Posterior cingulate gyrus (tissue), 11 donors: ENCODE results near the gene BIN1.

Source experiments
- DNase-seq, 10 donors: peaks; one replicate each; pipeline versions ENCODE4 v3.0.0 to v3.0.0-alpha.2; 2020 to 2021; ENCODE audit warnings: mixed read lengths in 3 of 10
- intact Hi-C: fragments of 100-400 bp; cut with DNase I; formaldehyde crosslinking; loops from one replicate; pipeline ENCODE4 v1.15.1; 2023

Gene BIN1

GRCh38 chr2:127080938-127081755 lies 25.8 kb downstream of the BIN1 start:
- intact Hi-C loops: no loop called here
- peak in 2 of 10 donors; percentile 61 to 78 for DNase-seq

DNA sequence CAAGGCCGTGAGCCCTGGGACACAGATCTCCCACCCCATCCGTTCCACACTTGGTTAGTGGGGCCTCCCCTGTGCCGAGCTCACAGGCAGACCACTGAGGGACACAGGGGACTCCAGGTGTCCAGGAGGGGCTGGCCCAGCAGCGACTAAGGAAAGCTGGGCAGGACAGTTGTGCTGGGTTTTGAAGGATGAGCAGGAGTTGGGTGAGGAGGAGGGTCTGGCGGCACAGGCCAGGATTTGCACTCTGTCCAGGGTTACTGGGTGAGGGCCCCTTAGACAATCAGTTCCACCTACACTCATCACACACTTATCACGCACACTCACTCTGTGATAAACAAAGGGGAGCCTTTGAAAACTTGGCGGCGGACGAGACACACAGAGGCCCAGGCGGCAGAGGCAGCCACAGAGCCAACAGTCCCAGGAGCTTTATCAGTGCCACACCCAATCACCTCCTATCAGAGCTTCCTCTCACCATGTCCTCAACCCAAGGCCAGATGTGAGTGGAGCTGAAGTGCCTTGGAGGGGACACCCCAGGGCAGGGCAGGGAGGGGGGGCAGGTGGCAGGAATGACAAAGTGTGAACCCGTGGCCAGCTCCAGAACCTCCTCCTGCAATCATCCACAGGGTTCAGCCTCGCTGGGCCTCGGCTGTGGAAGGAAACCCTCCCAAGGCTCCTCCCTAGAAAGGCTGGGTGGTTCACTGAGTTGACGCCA lies 26.6 kb downstream of the BIN1 start:
- intact Hi-C loops: no loop called here
- DNase-seq: no peak

DNA sequence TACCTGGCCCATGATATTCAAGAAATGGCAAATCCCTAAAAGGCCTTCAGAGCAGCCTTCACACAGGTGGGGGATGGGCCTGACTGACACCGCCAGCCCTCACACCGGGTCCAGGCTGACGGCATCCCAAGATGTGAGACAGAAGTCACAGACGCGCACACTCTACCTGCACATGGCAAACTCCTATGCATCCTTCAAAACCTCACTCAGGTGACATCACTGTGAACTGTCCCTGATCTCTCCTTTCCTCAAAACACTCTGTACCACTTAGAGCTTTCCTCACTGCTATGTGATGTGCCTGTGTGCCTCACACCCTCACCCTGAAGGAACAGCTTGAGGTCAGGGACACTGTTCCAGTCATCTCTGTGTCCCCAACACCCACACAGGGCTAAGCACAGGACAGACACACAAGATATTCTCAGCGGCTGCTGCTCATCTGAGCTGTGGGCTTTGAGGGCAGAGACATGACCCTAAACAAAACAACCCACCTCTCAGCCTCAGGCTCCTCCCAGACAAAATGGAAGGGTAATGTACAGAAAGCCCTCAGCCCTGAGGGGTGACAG lies 27.5 kb downstream of the BIN1 start:
- intact Hi-C loops: no loop called here
- no peak for DNase-seq

- intact Hi-C loops: no loop called here
- no peak for DNase-seq
These were observed 28.2 kb downstream of the BIN1 start for GRCh38 chr2:127078666-127079270.

DNA sequence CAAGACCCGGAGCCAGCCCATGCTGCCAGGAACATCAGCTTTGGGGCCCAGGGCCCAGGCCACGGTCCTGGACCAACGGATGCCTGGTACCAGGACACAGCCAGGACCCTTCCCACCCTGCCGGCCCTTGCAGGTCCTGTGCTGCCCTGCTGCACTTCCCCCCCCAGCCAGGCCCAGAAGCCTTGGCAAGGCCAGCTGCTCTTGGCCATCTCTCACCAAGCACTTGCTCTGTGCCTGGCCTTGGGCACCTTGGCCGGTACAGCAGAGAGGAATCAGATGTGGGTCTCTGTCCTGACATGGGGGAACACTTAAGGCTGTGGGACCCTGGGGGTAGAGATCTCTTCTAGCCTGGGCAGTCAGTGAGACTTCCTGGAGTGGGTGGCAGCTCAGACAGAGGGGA lies 28.9 kb downstream of the BIN1 start:
- intact Hi-C loops: no loop called here
- no peak for DNase-seq

- DNase-seq: no peak
- intact Hi-C loops: no loop called here
These were observed 30.0 kb downstream of the BIN1 start for GRCh38 chr2:127076924-127077323.

DNA sequence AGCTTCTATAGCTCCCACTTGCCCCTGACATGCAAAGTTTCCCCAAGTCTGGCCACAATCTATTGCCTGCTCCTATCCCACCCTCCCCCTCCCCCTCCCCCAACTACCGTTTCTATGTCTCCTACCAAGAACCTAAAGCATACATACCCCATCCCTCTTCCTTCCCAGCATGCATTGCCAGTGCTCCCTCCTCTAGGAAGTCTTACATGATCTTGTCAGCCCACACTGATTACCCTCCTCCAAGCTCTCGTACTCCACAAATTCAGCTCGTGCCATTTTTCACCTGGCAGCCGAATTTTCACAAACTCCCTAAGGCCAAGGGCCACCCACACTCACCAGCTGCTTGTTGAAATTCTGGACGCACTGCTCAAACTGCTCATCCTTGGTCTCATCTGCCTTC lies 30.7 kb downstream of the BIN1 start:
- intact Hi-C loops: no loop called here
- no peak for DNase-seq

DNA sequence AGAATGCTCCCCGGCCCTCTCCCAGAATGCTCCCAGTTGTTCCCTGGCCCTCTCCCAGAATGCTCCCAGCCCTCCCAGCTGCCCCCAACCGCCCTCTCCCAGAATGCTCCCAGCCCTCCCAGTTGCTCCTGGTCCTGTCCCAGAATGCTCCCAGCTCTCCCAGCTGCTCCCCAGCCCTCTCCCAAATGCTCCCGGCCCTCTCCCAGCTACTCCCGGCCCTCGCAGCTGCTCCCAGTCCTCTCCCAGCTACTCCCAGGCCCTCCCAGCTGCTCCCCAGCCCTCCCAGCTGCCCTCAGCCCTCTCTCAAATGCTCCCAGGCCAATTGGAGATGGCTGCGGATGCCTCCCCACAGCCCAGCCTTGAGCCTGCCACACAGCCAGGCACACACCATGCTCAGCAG lies 31.1 kb downstream of the BIN1 start:
- intact Hi-C loops: no loop called here
- DNase-seq: no peak

GRCh38 chr2:127074936-127075335 lies 32.0 kb downstream of the BIN1 start:
- DNase-seq: no peak
- intact Hi-C loops: loop anchor here (5.0 kb wide), 1 partner anchor 32 kb away; the partner anchor contains the start of gene BIN1

DNA sequence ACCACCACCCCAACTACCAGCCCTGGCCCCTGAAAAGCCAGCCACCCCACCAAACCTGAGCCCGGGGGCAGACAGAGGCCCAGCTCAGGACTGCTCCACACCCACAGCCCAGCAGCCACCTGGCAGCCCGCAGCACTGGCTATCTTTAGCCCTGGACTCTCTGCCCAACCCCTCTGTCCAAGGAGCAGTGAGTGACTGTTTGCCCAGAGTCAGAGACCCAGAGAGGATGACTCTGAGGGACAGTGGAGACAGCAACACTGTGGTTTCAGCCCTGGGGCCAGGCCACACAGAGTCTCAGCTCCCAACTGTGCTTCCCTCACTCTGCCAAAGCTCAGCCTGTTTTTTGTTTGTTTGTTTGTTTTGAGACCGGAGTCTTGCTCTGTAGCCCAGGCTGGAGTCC lies 32.6 kb downstream of the BIN1 start:
- no peak for DNase-seq

GRCh38 chr2:127072970-127073369 lies 34.0 kb downstream of the BIN1 start:
- peak; percentile 81 to 99 (median 90) for DNase-seq

More for the DNA sequence above, 32.6 kb downstream of the BIN1 start:
- intact Hi-C loops: loop anchor here (5.0 kb wide), 1 partner anchor 33 kb away; the partner anchor contains the start of gene BIN1

GRCh38 chr2:127072396-127072795 lies 34.6 kb downstream of the BIN1 start:
- intact Hi-C loops: loop anchor here (5.0 kb wide), 1 partner anchor 35 kb away; the partner anchor contains the start of gene BIN1

More at GRCh38 chr2:127072970-127073369, 34.0 kb downstream of the BIN1 start:
- intact Hi-C loops: loop anchor here (5.0 kb wide), 1 partner anchor 34 kb away; the partner anchor contains the start of gene BIN1

DNA sequence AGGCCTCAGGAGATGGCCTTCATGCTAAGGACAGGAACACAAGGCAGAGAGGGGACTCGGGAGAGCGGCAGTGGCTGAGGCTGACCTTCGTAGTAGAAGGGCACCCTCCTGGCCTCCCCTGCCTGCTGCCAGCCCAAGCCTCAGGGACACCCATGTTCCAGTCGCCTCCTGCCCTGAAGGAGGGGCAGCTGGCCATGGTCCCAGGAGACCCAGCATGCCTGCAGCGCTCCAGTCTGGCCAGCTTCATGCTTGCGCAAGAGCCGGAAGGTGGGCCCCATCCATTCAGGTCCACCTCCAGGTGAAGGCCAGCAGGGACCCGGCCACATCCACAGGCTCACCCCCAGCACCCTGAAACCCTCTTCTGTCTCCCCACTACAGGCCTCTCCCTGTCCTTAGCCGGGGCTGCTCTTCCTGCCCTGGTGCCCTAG lies 35.0 kb downstream of the BIN1 start:
- intact Hi-C loops: loop anchor here (5.0 kb wide), 1 partner anchor 35 kb away; the partner anchor contains the start of gene BIN1
- no peak for DNase-seq

More at GRCh38 chr2:127072396-127072795, 34.6 kb downstream of the BIN1 start:
- DNase-seq: no peak

DNA sequence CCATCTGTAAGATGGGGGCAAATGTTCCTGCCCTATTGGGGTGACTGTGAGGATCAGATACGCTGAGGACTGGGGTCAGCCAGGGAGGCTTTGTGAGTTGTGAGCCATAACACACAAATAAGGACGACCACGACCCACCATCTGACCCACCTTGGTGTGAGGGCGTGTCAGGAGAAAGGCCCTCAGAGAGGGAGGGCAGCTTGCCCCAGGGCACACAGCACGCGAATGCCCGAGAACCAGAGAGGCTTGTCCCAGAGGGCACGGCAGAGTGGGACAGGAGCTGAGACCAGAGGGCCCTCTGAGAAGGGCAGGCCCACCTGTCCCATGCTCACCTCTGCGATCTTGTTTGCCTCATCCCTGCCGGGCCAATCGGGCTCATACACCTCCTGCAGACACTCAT lies 36.7 kb downstream of the BIN1 start:
- intact Hi-C loops: loop anchor here (5.0 kb wide), 1 partner anchor 37 kb away; the partner anchor contains the start of gene BIN1
- DNase-seq: no peak

- DNase-seq: no peak
- intact Hi-C loops: no loop called here
These were observed 37.4 kb downstream of the BIN1 start for GRCh38 chr2:127069536-127069935.

DNA sequence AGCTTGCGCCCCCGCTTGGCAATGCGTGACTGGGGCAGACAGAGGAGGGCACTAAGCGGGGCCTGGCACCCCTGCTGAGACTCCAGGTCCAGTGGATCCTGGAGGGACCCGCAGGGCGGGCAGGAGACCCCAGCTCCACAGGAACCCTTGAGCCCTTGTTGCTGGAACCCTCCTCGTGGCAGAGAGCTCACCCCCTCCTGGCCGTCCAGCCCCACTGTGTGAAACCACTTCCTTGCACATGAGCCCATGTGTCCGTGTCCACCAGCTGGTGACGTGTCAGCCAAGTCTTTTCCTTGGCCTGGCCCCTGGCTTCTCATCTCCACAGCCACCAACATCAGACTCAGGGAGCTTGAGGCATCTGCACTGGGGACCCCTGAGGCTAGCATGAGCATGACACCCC lies 38.0 kb downstream of the BIN1 start:
- intact Hi-C loops: no loop called here
- no peak for DNase-seq

GRCh38 chr2:127068351-127068741 lies 38.6 kb downstream of the BIN1 start:
- DNase-seq: no peak
- intact Hi-C loops: loop anchor here (1.0 kb wide), 1 partner anchor 106 kb away; no protein-coding TSS in a partner anchor

GRCh38 chr2:127067620-127068350 lies 39.2 kb downstream of the BIN1 start:
- intact Hi-C loops: loop anchor here (1.0 kb wide), 1 partner anchor 107 kb away; no protein-coding TSS in a partner anchor
- peak; percentile 65 to 96 (median 80) for DNase-seq

DNA sequence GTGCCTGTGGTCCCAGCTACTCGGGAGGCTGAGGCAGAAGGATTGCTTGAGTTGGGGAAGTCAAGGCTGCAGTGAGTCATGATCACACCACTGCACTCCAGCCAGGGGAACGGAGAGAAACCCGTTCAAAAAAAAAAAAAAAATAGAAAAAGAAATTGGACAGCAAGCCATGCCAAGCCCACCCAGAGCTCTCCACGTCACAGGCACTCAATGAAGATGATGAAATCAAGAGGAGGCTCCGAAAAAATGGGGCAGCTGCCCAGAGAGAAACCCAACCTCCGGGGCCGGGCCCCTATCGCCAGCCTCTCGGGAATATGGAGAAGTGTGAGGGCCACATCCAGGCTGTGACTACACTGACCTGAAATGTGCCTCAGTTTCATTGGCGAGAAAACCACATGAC lies 40.0 kb downstream of the BIN1 start:
- no peak for DNase-seq
- intact Hi-C loops: no loop called here

DNA sequence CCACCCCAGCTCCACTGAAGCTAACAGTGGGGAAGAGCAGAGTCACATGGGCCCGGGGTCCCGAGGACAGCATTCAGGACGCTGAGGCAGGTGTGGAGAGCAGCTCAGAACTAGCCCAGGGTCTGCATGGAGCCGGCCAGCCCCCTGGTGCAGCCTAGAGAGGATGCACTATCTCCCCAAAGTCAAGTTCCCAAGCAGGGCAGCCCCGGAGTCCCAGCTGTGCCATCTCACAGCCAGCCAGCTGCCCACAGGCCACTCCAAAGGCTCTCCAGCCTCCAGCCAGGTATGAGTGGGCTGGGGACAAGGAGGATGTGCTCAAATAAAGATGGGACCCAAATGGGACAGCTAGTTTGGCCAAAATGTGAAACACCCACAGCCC lies 41.0 kb downstream of the BIN1 start:
- intact Hi-C loops: no loop called here
- DNase-seq: no peak
